Umbilical cord (tissue), 2 donors: ENCODE data around the gene BPIFB1. TPM values are rescaled to one million over a fixed set of nuclear protein-coding genes. Genes with fewer than 3 reads are reported as not detected.

Experiments used
- DNase-seq: peaks from one replicate; pipeline ENCODE4 v3.0.0-alpha.2; 2015; ENCODE audit warnings: low spot score
- total RNA-seq: library from RNA; depleted of rRNA; stranded (reverse); fragments of >200 nt; gene quantifications from one replicate; pipeline ENCODE4 v1.2.3, GENCODE V29; 2014; ENCODE audit warnings: low replicate concordance; ENCODE audit not compliant: insufficient read depth

BPIFB1 gene
- total RNA-seq, 1 donor from 2014 or later = 1.4 TPM

DNA sequence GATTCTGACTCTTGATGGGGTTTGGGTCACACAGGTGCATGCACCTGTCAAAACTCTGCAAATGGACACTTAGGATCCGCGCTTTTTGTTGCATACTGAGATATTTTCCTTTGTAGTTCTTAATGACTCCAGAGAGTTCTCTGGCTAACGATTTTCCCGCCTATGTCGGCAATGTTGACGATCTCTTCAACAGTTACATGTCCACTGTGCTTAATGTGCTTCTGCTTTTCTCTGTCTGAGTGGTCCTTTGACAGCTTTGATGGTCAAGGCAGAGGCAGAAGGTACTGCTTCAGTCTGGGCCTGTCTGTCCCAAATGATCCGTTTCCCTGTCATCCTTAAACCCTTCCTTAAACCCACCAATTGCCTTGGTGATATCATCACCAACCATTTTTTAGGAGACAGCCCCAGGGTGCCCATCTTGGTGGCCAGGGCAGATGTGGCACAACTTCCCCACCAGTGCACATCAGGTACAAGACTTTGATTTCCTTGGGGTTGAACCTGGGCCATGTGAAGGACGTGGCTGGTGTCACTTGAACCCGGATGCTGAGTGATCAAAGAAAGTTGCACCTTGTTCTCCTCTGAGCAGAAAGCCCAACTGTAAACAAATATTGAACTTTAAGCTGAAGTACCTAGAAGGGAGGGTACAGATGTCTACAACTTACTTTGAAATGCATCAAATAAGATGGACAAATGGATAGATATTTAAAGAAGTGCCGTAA, 10.7 kb upstream of the BPIFB1 start:
- no peak for DNase-seq

DNA sequence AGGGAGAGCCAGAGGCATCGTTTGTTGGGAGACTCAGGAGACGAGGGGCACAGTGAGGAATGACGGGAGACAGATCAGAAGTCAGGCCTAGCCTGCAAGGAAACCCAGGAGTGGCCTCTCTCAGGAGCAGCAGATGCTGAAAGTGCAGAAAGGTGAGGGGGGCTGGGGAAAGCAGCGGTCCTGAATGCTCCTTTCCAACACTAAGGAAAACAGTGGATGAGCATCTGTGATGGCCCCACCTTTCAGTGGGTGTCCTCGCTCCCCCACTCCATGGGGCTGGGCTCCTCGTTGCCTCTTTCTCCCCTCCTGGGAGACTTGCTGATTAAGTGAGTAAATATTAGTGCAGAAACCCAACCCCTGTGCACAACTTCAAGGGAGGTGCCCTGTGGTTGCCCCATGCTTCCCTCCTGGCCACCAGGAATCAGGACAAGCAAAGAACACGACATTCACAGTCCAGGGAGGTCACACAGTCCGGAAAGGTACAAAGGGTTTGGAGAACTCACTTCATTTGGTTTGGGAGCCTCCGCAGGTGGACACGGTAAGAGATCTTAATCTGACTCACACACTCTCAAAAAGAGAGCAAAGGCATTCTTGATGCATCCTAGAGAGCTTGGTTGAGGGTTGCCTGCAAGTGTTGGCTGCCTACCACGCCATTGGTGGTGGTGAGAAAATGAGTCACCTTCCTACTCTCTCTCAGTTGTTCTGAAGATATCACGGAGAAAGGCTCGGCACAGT, 9.7 kb upstream of the BPIFB1 start:
- DNase-seq = no peak

DNA sequence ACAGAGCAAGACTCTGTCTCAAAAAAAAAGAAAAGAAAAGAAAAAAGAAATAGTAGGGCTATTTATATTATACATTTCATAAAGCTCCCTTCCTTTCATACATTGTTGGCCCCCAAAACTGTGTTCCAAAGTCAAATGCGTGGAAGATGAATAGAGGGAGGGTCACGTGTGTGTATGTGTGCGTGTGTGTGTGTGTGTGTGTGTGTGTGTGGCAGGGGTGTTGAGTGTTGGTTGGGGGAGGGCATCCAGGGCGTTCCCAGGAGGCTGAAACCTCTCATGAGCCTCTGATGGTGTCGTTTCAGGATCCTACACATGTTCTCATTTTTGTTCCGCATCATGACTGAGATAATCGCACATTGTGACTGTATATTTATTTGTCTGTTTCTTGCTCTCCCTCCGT, 7.8 kb upstream of the BPIFB1 start:
- no peak for DNase-seq

DNA sequence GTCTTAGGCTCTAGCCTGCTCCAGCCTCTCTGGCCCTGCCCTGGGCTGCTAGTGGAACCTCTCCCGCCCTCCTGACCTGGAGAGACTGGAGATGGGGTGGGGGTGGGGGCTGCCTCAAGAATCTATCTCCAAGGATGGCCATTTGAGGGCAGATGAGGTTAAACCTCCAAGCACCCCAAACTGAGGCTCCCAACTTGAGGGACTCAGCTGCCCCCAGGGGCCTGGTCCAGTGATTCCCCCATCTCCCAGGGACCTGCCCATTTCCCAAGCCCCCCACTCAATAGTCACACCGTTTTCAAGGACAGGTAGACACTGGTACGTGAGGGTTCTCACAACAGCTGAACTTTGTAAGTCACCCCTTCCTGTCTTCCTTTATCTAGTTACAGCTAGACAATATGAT, 7.1 kb upstream of the BPIFB1 start:
- no peak for DNase-seq

DNA sequence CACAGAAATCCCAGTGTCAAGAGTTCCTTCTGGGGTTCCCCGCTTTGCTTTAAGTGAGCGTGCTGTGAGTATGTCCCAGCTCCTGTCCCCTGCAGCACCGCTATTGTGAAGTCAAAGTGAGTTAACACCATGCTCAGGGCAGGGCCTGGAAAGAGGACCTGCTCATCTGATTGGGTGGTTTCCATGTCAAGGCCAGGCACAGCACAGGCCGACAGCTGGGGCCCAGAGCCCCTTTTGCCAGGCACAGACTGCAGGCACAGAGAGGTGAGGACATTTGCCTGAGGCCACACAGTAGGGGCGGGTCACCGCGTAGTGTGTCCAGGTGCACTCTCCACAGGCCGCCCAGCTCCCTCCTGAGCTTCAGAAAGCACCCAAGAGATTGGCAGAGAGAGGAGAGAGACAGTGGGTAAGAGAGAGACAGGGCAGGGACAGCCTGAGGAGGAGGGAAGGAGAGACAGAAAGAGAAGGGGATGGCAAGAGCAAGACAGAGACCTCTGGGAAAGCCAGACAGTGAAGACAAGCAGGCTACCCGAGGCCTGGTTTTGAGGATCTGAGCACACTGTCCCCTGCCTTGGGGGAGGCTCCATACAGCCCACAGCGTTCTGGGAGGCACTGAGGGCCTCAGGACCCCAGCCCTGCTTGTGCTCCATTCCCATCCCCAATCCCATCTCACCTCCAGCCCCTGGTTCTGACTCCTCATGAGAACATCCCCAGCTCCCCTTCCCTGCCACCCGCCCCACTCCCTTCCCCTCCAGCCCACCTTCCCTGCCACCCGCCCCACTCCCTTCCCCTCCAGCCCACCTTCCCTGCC, 6.5 kb upstream of the BPIFB1 start:
- no peak for DNase-seq

DNA sequence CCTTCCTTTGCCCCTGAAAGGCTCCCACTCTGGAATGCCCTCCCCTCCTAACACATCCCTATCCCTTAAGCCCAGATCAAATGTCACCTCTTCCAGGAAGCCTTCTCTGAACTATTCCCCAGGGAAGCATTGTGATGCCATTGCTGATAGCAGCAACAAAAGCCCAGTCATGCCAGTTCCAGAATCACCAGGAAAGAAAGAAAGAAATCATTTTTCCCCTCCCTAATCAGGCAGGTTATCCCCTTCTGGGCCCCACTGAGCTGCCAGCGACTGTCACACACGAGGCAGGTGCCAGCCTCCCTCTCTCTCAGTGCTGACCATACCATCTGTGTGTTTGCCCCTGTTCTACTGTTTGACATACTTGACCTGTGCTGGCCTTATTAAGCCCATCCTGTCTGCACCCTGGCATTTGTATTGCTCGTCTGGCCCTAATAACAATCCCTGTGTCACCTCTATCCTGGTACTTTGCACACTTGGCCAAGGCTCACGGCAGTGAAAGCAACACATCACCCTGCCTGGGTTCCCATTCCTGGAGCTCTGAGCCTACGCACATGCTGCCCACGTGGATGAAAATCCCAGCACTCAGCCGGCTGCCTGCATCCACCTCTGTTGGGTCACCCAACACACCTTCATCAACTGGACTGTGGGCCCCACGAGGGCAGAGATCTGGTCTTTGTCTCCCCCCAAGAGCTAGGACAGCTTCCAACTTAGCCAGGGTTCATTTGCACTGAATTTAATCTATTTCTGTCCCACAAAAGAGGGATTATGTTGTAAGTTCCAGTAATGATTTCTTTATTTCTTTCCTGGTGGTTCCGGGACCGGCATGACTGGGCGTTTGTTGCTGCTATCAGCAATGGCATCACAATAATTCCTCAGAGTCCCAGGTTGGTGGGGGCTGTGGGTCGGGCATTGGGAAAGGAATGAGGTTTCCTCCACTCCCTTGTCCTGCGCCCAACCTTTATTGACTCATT, 5.3 kb upstream of the BPIFB1 start:
- DNase-seq = no peak

DNA sequence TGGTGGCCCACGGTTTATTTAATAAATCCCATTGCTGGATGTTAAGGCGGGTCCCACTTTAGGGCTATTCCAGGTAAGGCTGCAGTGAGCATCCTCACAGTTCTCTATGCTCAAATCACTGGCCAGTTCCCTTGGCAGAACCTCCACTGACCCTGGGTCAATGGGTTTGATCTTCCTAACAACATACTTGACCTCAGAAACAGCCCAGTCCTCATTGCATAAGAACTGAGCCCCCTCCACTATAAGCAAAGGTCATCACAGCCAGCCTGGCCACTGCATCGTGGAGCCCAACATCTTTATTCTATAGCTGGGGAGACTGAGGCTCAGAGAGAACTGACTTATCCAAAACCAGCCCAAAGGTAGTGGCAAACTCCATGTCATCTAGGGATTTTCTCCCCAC, 4.3 kb upstream of the BPIFB1 start:
- DNase-seq = no peak

DNA sequence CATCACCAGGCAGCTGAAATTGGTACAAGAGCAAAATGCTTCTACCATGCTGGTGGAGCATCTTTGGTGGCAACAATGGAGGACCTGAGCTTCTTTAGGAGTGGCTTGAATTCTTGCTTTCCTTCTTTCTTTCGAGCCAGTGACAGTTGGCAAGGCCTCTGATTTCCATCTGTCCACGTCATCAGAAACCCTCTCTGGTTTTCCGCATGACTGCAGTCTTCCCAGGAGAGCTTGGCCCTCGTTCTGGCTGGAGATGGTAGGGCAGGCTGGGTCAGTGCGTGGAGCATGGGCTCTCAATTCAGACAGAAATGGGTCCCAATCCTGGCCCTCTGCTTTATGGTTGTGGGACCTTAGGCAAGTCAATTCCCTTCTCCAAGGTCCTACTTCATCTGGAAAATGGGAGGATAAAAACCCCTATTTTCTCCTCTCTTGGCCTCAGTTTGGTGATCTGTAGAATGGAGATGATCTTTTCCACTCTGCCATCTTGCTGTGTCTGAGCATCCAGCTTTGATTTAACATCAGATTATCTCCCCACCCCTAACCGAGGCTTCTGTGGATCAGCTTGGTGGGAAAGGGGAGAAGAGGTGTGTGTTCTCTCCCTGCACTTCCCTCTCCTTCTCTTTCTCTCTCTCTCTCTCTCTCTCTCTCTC, 3.6 kb upstream of the BPIFB1 start:
- no peak for DNase-seq

DNA sequence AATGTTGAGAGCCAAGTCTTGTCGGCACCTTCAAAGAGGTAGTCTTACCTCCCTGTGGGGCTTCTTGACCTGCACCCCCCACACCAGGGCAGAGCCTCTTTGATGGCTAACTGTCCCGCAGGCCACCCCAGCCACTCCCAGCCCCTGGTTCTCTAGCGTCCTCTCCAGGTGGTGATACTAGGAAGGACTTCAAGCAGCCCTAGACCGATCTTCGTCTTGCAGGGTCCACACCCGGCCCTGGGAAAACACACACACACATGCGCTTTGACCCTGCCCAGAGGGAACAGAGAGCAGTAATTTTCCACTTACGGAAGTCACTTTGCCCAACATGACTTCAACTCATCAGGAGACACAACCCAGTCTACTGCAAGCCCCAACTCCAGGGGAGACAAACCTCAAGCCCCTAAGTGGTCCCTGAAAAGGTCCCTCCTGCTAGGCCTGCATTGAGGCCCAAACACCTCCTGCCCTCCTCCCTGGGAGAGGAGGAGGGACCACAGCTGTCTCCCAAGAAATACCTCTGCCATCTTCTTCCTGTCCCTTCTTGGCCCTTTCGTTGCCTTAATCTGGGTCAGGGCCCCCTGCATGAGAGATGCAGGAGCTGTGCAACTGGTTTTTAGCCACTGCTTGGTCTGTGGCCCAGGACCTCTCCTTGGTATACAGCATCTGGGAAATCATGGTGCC, 2.9 kb upstream of the BPIFB1 start:
- DNase-seq = no peak

DNA sequence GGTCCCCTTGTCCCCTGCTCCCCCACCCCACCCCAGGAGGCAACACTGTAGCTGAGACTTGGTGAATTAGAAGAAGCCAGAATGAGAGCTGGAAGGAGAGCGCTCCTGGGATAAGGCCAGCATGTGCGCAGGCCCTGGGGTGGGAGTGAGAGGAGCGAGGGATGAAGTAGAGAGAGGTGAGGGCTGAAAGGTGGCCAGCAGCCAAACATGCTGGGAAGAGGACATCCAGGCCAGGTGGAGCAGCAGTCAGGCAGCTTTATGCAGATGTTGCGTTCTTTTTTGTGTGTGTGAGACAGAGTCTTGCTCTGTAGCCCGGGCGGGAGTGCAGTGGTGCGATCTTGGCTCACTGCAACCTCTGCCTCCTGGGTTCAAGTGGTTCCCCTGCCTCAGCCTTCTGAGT, 2.2 kb upstream of the BPIFB1 start:
- no peak for DNase-seq

DNA sequence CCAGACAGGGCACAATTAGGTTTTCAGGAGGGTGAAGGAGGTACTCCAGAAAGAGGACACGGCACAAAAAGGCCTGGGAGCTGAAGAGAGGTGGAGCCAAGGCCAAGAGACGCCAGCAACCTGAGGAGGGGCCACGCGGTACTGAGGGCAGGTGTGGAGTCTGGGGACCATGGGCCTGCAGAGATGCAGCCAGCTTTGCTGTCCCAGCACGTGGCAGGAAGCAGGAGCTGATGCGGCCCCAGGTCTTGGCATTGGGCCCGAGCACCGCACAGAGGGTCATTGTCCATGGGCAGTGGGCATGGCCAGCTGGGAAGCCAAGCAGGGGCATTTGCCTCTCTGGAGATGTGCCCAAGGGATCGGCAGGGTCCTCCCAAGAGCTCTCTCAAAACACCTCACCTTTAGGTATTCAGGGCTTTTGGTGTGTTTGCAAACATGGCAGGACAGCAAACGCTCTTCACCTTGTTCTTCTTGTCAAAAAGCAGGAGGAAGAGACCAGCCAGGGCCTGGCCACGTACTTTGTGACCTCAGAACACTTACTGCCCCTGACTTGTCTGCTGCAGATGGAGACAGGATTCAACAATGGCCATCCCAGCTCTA, 1.4 kb upstream of the BPIFB1 start:
- no peak for DNase-seq

DNA sequence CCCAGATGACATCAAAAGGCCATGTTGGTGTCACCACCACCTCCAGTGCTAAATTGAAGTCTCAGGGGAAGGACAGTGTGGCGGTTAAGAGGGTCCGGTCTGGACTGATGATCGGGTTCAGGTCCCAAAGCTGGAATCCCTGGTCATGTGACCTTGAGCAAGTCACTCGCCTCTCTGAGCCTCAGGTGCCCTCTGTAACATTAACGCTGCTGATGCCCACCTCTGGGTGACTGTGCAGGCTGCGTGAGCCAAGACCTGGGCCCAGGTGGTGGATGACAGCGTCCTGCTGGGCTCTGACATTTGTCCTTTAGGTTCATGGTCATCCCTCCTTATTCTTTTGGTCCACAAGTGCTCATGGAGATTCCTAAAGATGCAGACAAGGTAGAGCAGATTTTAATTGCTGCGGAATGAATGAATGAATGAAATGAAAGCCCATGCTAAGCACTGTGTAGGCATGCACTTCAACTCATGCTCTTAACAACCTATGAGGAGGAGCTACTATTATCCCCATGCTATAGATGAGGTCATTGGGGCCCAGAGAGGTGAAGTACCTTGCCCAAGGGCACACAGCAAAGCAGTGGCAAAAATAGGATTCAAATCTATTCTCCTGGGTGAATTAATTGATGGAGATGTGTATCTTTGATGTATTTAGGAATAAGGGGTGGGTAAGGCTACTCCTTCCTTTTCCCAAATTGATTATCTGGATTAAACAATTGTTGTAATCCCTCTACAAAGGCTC, 649 bp upstream of the BPIFB1 start:
- no peak for DNase-seq

DNA sequence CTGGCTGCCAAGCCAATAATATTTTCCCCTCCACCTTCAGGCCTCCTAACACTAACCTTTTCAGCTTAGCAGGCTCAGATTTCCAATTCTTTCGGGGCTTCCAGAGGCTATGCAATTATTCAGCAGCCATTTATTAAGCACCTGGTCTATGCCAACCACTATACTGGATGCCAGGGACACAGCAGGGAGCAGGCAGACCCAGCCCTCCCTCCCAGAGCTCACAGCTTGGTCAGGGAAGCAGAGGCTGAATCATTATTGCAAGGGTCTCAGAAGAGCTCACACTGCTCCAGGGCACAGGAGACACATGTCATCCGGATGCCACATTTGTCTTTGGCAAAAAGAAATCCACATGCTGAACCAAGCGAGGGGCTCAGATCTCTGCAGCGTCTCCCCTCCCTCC, 1.3 kb downstream of the BPIFB1 start:
- DNase-seq = no peak

DNA sequence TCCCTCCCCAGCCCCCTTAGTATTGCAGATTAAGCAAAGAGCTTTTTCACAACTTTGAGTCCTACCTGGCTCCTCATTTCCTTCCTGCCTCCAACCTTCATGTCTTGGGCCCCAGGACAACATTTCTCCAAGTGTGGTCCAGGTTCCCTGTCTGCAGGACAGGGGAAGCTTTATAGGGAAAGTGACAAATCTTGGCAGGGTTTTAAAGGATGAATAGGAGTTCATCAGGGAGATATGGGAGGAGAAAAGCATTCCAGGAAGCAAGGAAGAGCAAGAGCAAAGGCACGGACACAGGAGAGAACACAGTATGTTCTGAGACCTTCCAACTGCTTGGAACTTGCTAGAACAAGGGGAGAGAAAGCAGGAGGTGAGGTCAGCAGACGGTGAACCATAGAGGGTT, 1.9 kb downstream of the BPIFB1 start:
- no peak for DNase-seq

DNA sequence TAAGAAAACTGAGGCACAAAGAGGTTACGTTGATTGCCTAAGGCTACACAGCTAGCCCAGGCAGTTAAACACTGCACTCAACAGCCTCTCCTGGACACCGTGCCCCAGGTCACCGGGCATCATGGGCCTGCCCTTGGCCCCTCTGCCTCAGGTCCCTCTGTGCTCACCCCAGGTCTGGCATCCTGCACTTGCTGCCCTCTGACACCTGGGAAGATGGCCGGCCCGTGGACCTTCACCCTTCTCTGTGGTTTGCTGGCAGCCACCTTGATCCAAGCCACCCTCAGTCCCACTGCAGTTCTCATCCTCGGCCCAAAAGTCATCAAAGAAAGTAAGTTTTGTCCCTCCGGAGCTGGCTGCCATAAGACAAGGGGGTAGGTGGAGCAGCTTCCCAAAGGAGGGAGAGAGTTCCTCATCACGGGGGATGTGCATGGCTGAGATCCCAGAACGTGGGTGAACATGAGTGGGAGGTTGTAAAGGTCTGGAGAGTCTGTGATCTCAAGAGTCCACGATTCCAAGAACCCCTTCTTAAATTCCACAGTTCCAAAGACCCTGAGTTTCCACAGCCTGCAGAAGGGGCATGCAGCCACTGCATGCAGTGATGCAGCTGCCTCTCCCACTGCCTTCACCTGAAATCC, 3.0 kb downstream of the BPIFB1 start:
- no peak for DNase-seq

DNA sequence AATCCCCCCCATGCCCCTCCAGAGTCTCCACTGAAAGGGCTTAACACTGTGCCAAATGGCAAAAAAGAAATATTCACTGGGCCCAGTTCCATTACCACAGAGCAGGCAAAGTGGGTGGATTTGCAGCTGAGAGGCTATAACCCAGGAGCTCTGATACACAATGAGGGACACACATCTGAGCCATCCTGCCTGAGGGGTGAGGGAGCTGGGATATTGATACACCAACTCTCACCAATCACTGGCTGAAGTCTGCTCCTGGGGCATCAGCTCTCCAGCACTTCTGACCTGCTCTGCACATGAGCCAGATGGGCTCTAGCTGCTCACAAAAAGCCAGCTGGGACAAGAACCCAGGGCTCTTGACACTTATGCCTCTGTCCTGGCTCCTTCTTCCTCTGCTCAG, 4.9 kb downstream of the BPIFB1 start:
- no peak for DNase-seq

DNA sequence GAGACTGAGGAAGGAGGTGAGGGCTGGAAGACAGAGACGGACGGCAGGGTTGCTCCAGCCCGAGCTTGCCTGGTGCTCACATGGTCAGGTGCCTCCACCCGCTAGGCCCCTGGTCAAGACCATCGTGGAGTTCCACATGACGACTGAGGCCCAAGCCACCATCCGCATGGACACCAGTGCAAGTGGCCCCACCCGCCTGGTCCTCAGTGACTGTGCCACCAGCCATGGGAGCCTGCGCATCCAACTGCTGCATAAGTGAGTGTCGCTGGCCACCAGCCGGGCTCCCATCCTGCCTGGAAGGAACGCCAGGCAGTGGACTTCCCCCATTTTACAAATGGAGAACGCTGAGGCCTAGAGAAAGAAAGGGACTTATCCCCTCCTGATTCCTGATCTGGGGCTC, 7.8 kb downstream of the BPIFB1 start:
- DNase-seq = no peak

DNA sequence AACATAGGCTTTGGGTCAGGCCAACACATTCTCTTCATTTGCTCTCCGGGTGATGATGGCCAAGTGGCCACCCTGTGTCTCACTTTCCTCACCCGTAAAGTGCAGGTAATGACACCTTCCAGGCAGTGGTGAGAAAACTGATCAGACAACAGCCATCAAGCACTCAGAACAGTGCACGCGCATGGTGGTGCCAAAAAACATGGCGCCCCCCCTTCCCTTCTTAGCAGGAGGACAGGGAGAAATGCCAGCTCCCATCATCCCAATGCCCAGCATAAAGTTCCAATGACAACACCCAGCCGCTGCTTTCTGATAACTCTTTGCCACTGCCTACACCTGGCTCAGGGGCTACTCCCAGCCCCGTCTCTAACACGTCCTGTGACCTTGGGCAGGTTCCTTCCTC, 8.4 kb downstream of the BPIFB1 start:
- no peak for DNase-seq
